CD4-positive, alpha-beta T cell treated with Interleukin-17A for 1 hour (primary cell): ENCODE measurements around the gene ANGEL1.

ENCODE experiments used
- DNase-seq: peaks from one replicate; pipeline ENCODE4 v3.0.0-alpha.2; 2020

ANGEL1 gene

GRCh38 chr14:76812422-76813383 lies at the start of gene ANGEL1:
Gene ANGEL1, minus strand, starts transcription at chr14:76812882. Its CDS starts 55 bp downstream, at chr14:76812827.
- peak; percentile 98 for DNase-seq

GRCh38 chr14:76861574-76862255 lies 49.0 kb upstream of the ANGEL1 start:
- no peak for DNase-seq

- DNase-seq = no peak
Observed at GRCh38 chr14:76856769-76857168, 44.1 kb upstream of the ANGEL1 start.

GRCh38 chr14:76855066-76855465 lies 42.4 kb upstream of the ANGEL1 start:
- DNase-seq = no peak

- no peak for DNase-seq
Observed at GRCh38 chr14:76848879-76849278, 36.2 kb upstream of the ANGEL1 start.

GRCh38 chr14:76846331-76847047 lies 33.8 kb upstream of the ANGEL1 start:
- DNase-seq = no peak

- peak; percentile 68 for DNase-seq
Observed at GRCh38 chr14:76844223-76844622, 31.5 kb upstream of the ANGEL1 start.

- DNase-seq = no peak
Observed at GRCh38 chr14:76842414-76842813, 29.7 kb upstream of the ANGEL1 start.

- DNase-seq = no peak
Observed at GRCh38 chr14:76837524-76837923, 24.8 kb upstream of the ANGEL1 start.

- DNase-seq = no peak
Observed at GRCh38 chr14:76836029-76836630, 23.4 kb upstream of the ANGEL1 start.

GRCh38 chr14:76834241-76834661 lies 21.6 kb upstream of the ANGEL1 start:
- DNase-seq = no peak

GRCh38 chr14:76833011-76833410 lies 20.3 kb upstream of the ANGEL1 start:
- no peak for DNase-seq

- DNase-seq = no peak
Observed at GRCh38 chr14:76832503-76832988, 19.9 kb upstream of the ANGEL1 start.

GRCh38 chr14:76830556-76830955 lies 17.9 kb upstream of the ANGEL1 start:
- no peak for DNase-seq

- no peak for DNase-seq
Observed at GRCh38 chr14:76829650-76830421, 17.2 kb upstream of the ANGEL1 start.

GRCh38 chr14:76829013-76829365 lies 16.3 kb upstream of the ANGEL1 start:
- no peak for DNase-seq

GRCh38 chr14:76828339-76829012 lies 15.8 kb upstream of the ANGEL1 start:
- no peak for DNase-seq

- no peak for DNase-seq
Observed at GRCh38 chr14:76827696-76828296, 15.1 kb upstream of the ANGEL1 start.

GRCh38 chr14:76826122-76826521 lies 13.4 kb upstream of the ANGEL1 start, which contains the start of gene LRRC74A:
Gene LRRC74A, plus strand, starts transcription at chr14:76826408. Its CDS starts 290 bp downstream, at chr14:76826698.
- DNase-seq = no peak

- no peak for DNase-seq
Observed at GRCh38 chr14:76820700-76821099, 8.0 kb upstream of the ANGEL1 start.
